ENCODE measurements around the gene PNKP. TPM values are rescaled to one million over a fixed set of nuclear protein-coding genes. Genes with fewer than 3 reads are reported as not detected.

The PNKP gene
- polyA plus RNA-seq, 1 experiment: 13.0 TPM

DNA sequence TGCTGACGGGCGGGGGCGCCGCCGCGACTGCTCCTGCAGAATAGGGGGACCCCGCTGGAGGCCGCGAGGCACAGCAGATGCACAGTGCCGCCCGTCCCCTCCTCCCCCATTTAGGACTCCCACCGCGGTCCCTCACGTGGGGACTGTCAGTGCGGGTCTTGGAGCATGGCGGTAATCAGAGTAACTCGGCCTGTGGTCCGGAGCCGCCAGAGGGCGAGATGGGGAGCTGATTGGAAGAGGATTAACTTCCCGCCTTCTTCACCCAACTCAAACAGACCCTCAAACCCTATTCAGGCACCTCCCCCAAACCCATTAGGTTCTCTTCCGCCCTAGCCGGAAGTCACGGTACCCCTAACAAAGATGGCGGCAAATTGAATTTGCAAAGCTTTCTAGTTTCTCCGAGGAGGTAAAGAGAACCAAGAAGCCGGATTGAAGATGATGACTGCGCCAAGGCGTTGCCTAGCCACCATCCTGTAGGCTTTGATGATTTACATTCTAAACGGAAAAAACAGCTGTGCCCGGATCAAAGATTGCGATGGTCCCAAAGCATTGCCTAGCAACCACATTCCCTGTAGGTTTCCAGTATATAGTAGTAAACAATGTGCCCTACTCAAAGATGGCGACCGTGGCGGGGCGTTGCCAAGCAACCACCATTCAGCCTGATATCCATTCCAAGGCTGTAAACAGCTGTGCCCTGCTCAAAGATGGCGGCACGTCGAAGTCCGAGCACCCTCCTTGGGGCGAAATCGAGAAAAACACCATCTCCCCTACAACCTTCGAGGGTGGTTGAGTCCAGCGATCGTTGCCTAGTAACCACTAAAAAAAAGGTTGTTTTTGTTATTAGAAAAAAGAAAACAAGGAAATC is 54.1 kb downstream of the PNKP start, which contains the start of gene FUZ:
TSS of gene FUZ (minus strand) at position 296 of the 865 bp plus-strand sequence. CDS start at position 110, 186 bp downstream.
- H3K4me3 ChIP-seq (ENCODE audit: low read depth, low read length): peak within 1 kb of the TSS; percentile 90
- ChIA-PET CTCF (interaction anchor here (0.6 to 1.4 kb wide), 5 partner anchors 9 to 132 kb away, joined by 3 to 4 read pairs (median 3); partner anchors contain the start of gene PTOV1), POLR2A (interaction anchor here (0.6 to 1.3 kb wide), 5 partner anchors 37 to 56 kb away, joined by 3 to 7 read pairs (median 3); partner anchors contain the start of gene PTOV1)
- peak; percentile 97 for DNase-seq (ENCODE audit: low read depth, low spot score)
- H3K27ac ChIP-seq (ENCODE audit: low read depth, low read length): peak within 1 kb of the TSS; percentile 95
- H3K27me3 ChIP-seq (ENCODE audit: control insufficient read depth, insufficient read depth, low read length): no peaks in the 10 kb centered on the region
- TF ChIP-seq, protein P1, sequence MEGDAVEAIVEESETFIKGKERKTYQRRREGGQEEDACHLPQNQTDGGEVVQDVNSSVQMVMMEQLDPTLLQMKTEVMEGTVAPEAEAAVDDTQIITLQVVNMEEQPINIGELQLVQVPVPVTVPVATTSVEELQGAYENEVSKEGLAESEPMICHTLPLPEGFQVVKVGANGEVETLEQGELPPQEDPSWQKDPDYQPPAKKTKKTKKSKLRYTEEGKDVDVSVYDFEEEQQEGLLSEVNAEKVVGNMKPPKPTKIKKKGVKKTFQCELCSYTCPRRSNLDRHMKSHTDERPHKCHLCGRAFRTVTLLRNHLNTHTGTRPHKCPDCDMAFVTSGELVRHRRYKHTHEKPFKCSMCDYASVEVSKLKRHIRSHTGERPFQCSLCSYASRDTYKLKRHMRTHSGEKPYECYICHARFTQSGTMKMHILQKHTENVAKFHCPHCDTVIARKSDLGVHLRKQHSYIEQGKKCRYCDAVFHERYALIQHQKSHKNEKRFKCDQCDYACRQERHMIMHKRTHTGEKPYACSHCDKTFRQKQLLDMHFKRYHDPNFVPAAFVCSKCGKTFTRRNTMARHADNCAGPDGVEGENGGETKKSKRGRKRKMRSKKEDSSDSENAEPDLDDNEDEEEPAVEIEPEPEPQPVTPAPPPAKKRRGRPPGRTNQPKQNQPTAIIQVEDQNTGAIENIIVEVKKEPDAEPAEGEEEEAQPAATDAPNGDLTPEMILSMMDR (IDR thresholded peaks at IDR 0.05; ENCODE audit: low read depth, low read length): peak; percentile 45
- H3K9me3 ChIP-seq (ENCODE audit: control insufficient read depth, insufficient read depth, low read length): no peaks in the 10 kb centered on the region; the same call in 1 of the 2 replicates

DNA sequence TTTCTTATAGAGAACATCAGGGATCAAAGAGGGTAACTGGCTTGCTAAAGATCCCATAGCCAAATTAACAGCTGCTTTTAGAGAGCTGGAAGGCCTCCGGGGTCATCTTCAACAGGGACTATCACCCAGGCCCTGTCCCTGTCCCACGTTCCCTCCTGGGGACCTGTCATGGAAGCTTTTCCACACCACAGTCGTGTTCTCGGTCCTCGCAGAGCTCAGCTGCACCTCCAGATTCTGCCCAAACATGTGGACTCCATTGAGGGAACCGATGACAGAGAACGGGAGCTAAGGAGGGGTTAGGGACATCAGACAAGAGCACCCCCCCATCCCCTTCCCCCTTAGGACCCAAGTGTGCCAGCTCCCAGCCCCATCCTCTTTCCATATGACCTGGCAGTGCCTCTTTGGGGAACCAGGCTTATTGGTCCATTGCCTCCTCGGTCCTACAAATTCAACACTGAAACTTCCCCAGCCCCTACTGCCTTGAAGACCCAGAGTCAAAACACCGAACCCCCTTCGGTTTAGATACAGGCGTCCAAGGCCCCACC is 54.9 kb downstream of the PNKP start:
- Histone ChIP-seq H3K4me3 (ENCODE audit: low read depth, low read length) (peak overlapping the region; percentile 90), H3K9me3 (ENCODE audit: control insufficient read depth, insufficient read depth, low read length) (no peaks in the 10 kb centered on the region; the same call in 1 of the 2 replicates), H3K27me3 (ENCODE audit: control insufficient read depth, insufficient read depth, low read length) (no peaks in the 10 kb centered on the region), H3K27ac (ENCODE audit: low read depth, low read length) (peak overlapping the region; percentile 95)
- TF ChIP-seq, protein P1 (IDR thresholded peaks at IDR 0.05; ENCODE audit: low read depth, low read length): no peak
- CTCF ChIA-PET: interaction anchor here (1.1 to 1.4 kb wide), 3 partner anchors 8 to 131 kb away, joined by 3 to 4 read pairs (median 3); partner anchors contain the start of gene PTOV1
- no peak for DNase-seq (ENCODE audit: low read depth, low spot score)
- POLR2A ChIA-PET: interaction anchor here (0.6 to 1.3 kb wide), 3 partner anchors 38 to 55 kb away, joined by 3 to 5 read pairs (median 3); partner anchors contain the start of gene PTOV1

- TF ChIP-seq, protein P1 (IDR thresholded peaks at IDR 0.05; ENCODE audit: low read depth, low read length): no peak
- CTCF ChIA-PET: no interaction called here
- H3K27ac ChIP-seq (ENCODE audit: low read depth, low read length): no peak overlapping the region
- no peak overlapping the region for H3K4me3 ChIP-seq (ENCODE audit: low read depth, low read length)
- no peaks in the 10 kb centered on the region; the same call in 1 of the 2 replicates for H3K9me3 ChIP-seq (ENCODE audit: control insufficient read depth, insufficient read depth, low read length)
- no peaks in the 10 kb centered on the region for H3K27me3 ChIP-seq (ENCODE audit: control insufficient read depth, insufficient read depth, low read length)
- POLR2A ChIA-PET: no interaction called here
- no peak for DNase-seq (ENCODE audit: low read depth, low spot score)
Measured at GRCh38 chr19:49811328-49811727, 56.0 kb downstream of the PNKP start.

Small RNA genes within 50 kb of the gene (small RNA-seq; reads per million reads assigned to genes)
- gene MIR4749 (ENCODE audit: insufficient read length, low read depth): not detected

Other genes with a start within 250 kb of the PNKP start
- 64.2 and 93.3 TPM in 2 replicates for gene RRAS, start 227.4 kb downstream of the PNKP start, polyA plus RNA-seq (2011; rRNA removed)
- 2.5 and 3.5 TPM in 2 replicates for gene SCAF1, start 225.4 kb downstream of the PNKP start, polyA plus RNA-seq (2011; rRNA removed)
- 33.5 and 54.9 TPM in 2 replicates for gene IRF3, start 201.7 kb downstream of the PNKP start, polyA plus RNA-seq (2011; rRNA removed)
- 8.8 and 10.9 TPM in 2 replicates for gene BCL2L12, start 201.6 kb downstream of the PNKP start, polyA plus RNA-seq (2011; rRNA removed)
- 287 and 305 TPM in 2 replicates for gene PRMT1, start 190.3 kb downstream of the PNKP start, polyA plus RNA-seq (2011; rRNA removed)
- 0.19 and 0.33 TPM in 2 replicates for gene ADM5, start 178.0 kb downstream of the PNKP start, polyA plus RNA-seq (2011; rRNA removed)
- gene CPT1C, start 176.5 kb downstream of the PNKP start, polyA plus RNA-seq (2011; rRNA removed): 20.3 and 24.2 TPM in 2 replicates
- gene TSKS, start 104.3 kb downstream of the PNKP start, polyA plus RNA-seq (2011; rRNA removed): not detected in 2 replicates
- gene AP2A1, start 100.6 kb downstream of the PNKP start, polyA plus RNA-seq (2011; rRNA removed): 59.1 and 82.2 TPM in 2 replicates
- gene FUZ, start 54.3 kb downstream of the PNKP start, polyA plus RNA-seq (2011; rRNA removed): 6.9 and 9.0 TPM in 2 replicates
- 12.6 and 20.3 TPM in 2 replicates for gene MED25, start 49.3 kb downstream of the PNKP start, polyA plus RNA-seq (2011; rRNA removed)
- 37.6 and 58.5 TPM in 2 replicates for gene PTOV1, start 16.4 kb downstream of the PNKP start, polyA plus RNA-seq (2011; rRNA removed)
- 27.5 and 33.1 TPM in 2 replicates for gene AKT1S1, start 9.8 kb upstream of the PNKP start, polyA plus RNA-seq (2011; rRNA removed)
- 15.6 and 23.0 TPM in 2 replicates for gene TBC1D17, start 10.1 kb upstream of the PNKP start, polyA plus RNA-seq (2011; rRNA removed)
- 0.30 and 0.92 TPM in 2 replicates for gene IL4I1, start 29.3 kb upstream of the PNKP start, polyA plus RNA-seq (2011; rRNA removed)
- gene ATF5, start 61.6 kb upstream of the PNKP start, polyA plus RNA-seq (2011; rRNA removed): 6.3 and 6.8 TPM in 2 replicates
- gene NUP62, start 61.9 kb upstream of the PNKP start, polyA plus RNA-seq (2011; rRNA removed): 12.4 and 16.9 TPM in 2 replicates
- not detected in 2 replicates for gene SIGLEC11, start 93.6 kb upstream of the PNKP start, polyA plus RNA-seq (2011; rRNA removed)
- gene VRK3, start 157.8 kb upstream of the PNKP start, polyA plus RNA-seq (2011; rRNA removed): 22.5 and 24.7 TPM in 2 replicates
- 6.2 and 6.5 TPM in 2 replicates for gene ZNF473, start 158.4 kb upstream of the PNKP start, polyA plus RNA-seq (2011; rRNA removed)